H9 (cell line): ENCODE results near the gene EXPH5. TPM values are rescaled to one million over a fixed set of nuclear protein-coding genes. Genes with fewer than 3 reads are reported as not detected.
A peak's percentile ranks its signal among the peaks of the same experiment; 100 is the strongest.

Experiments
- DNase-seq: peaks from one replicate; pipeline ENCODE4 v3.0.0-alpha.2; 2017
- H2AFZ ChIP-seq: one replicate; pipeline ENCODE4 v1.6.1; 2013; ENCODE audit warnings: mild to moderate bottlenecking, low read length, control low read depth, moderate library complexity
- H2AK5ac ChIP-seq: 2 replicates; pipeline ENCODE4 v1.6.1; 2013; ENCODE audit warnings: low read length, control low read depth, mixed read lengths; ENCODE audit not compliant: insufficient read length
- H2BK120ac ChIP-seq: one replicate; pipeline ENCODE4 v1.6.1; 2013; ENCODE audit warnings: low read depth, mild to moderate bottlenecking, low read length, control low read depth, inconsistent platforms; ENCODE audit not compliant: poor library complexity, severe bottlenecking
- H2BK12ac ChIP-seq: 2 replicates; pipeline ENCODE4 v1.6.1; 2013; ENCODE audit warnings: low read length, control low read depth, mixed read lengths, low read depth; ENCODE audit not compliant: insufficient read length
- H2BK15ac ChIP-seq: 2 replicates; pipeline ENCODE4 v1.6.1; 2013; ENCODE audit warnings: low read depth, low read length, control low read depth
- H2BK20ac ChIP-seq: one replicate; pipeline ENCODE4 v1.6.1; 2013; ENCODE audit warnings: low read depth, mild to moderate bottlenecking, low read length, control low read depth, inconsistent platforms; ENCODE audit not compliant: poor library complexity, severe bottlenecking
- H2BK5ac ChIP-seq: 2 replicates; pipeline ENCODE4 v1.6.1; 2013; ENCODE audit warnings: low read length, control low read depth, mixed read lengths; ENCODE audit not compliant: insufficient read length
- H3K14ac ChIP-seq: 2 replicates; pipeline ENCODE4 v1.6.1; 2013; ENCODE audit warnings: low read length, control low read depth; ENCODE audit not compliant: insufficient read depth
- H3K18ac ChIP-seq: 2 replicates; pipeline ENCODE4 v1.6.1; 2013; ENCODE audit warnings: low read depth, mild to moderate bottlenecking, mixed read lengths, low read length, control low read depth; ENCODE audit not compliant: insufficient read length
- H3K23ac ChIP-seq: 2 replicates; pipeline ENCODE4 v1.6.1; 2013; ENCODE audit warnings: low read length, control low read depth, mixed read lengths, low read depth; ENCODE audit not compliant: insufficient read length
- H3K23me2 ChIP-seq: 2 replicates; pipeline ENCODE4 v1.6.1; 2013; ENCODE audit warnings: low read depth, mild to moderate bottlenecking, mixed read lengths, low read length, control low read depth; ENCODE audit not compliant: insufficient read length, poor library complexity, severe bottlenecking
- H3K27ac ChIP-seq: 2 replicates; pipeline ENCODE4 v1.5.1; 2013; ENCODE audit warnings: low read length, control low read depth, mixed read lengths, low read depth; ENCODE audit not compliant: insufficient read length
- H3K27me3 ChIP-seq: 2 replicates; pipeline ENCODE4 v1.6.1; 2013; ENCODE audit warnings: low read length, control low read depth, inconsistent platforms; ENCODE audit not compliant: insufficient read depth
- H3K4ac ChIP-seq: 2 replicates; pipeline ENCODE4 v1.6.1; 2013; ENCODE audit warnings: low read depth, mild to moderate bottlenecking, control low read depth, inconsistent platforms, low read length, moderate library complexity
- H3K4me1 ChIP-seq: 2 replicates; pipeline ENCODE4 v1.6.1; 2013; ENCODE audit warnings: low read length, control low read depth, inconsistent platforms; ENCODE audit not compliant: insufficient read depth
- H3K4me2 ChIP-seq: 2 replicates; pipeline ENCODE4 v1.6.1; 2013; ENCODE audit warnings: low read length, control low read depth, mixed read lengths; ENCODE audit not compliant: insufficient read length, insufficient read depth
- H3K56ac ChIP-seq: 2 replicates; pipeline ENCODE4 v1.6.1; 2013; ENCODE audit warnings: low read depth, mild to moderate bottlenecking, mixed read lengths, low read length, control low read depth; ENCODE audit not compliant: insufficient read length
- H3K79me1 ChIP-seq: 2 replicates; pipeline ENCODE4 v1.6.1; 2013; ENCODE audit warnings: low read depth, mild to moderate bottlenecking, moderate library complexity, low read length, control low read depth, inconsistent platforms; ENCODE audit not compliant: insufficient read depth, poor library complexity, severe bottlenecking
- H3K79me2 ChIP-seq: 2 replicates; pipeline ENCODE4 v1.6.1; 2013; ENCODE audit warnings: low read length, control low read depth, inconsistent platforms; ENCODE audit not compliant: insufficient read depth
- H3K9ac ChIP-seq: 2 replicates; pipeline ENCODE4 v1.6.1; 2013; ENCODE audit warnings: low read length, control low read depth, mixed read lengths; ENCODE audit not compliant: insufficient read length; ENCODE audit errors: extremely low read depth
- H3K9me3 ChIP-seq: one replicate; pipeline ENCODE4 v1.6.1; 2013; ENCODE audit warnings: low read depth, low read length, inconsistent platforms; ENCODE audit not compliant: control insufficient read depth
- H3T11ph ChIP-seq: one replicate; pipeline ENCODE4 v1.6.1; 2013; ENCODE audit warnings: mild to moderate bottlenecking, low read length, control low read depth, inconsistent platforms
- H4K20me1 ChIP-seq: one replicate; pipeline ENCODE4 v1.6.1; 2013; ENCODE audit not compliant: control insufficient read depth, insufficient read length, insufficient read depth
- H4K5ac ChIP-seq: 2 replicates; pipeline ENCODE4 v1.6.1; 2013; ENCODE audit warnings: low read depth, mild to moderate bottlenecking, mixed read lengths, low read length, control low read depth; ENCODE audit not compliant: insufficient read length
- H4K8ac ChIP-seq: replicated peaks from 2 replicates; pipeline ENCODE4 v1.6.1; 2013; ENCODE audit warnings: low read length, control low read depth, mixed read lengths, low read depth; ENCODE audit not compliant: insufficient read length
- H4K91ac ChIP-seq: 2 replicates; pipeline ENCODE4 v1.6.1; 2013; ENCODE audit warnings: low read depth, mild to moderate bottlenecking, moderate library complexity, mixed read lengths, low read length, control low read depth; ENCODE audit not compliant: insufficient read length
- H3K27ac Mint-ChIP-seq, 3 experiments: 2 replicates in 2 of 3; 3 replicates in 1 of 3; pipeline ENCODE4 v1.8.0; 2020 to 2021; ENCODE audit warnings: mixed read lengths in 3 of 3, mild to moderate bottlenecking in 1 of 3, moderate library complexity in 1 of 3
- H3K27me3 Mint-ChIP-seq: 2 replicates; pipeline ENCODE4 v1.8.0; 2021; ENCODE audit warnings: low read depth, mild to moderate bottlenecking, moderate library complexity, mixed read lengths
- H3K36me3 Mint-ChIP-seq, 3 experiments: 2 replicates in 2 of 3; 3 replicates in 1 of 3; pipeline ENCODE4 v1.8.0; 2020 to 2021; ENCODE audit warnings: low read depth in 3 of 3, mixed read lengths in 3 of 3; ENCODE audit not compliant: insufficient read depth in 1 of 3
- H3K4me1 Mint-ChIP-seq, 2 experiments: 2 replicates each; pipeline ENCODE4 v1.8.0; 2020; ENCODE audit warnings: mixed read lengths in 2 of 2
- H3K4me3 Mint-ChIP-seq, 2 experiments: 2 replicates in 1 of 2; 3 replicates in 1 of 2; pipeline ENCODE4 v1.8.0; 2020 to 2021; ENCODE audit warnings: mild to moderate bottlenecking in 2 of 2, mixed read lengths in 2 of 2, moderate library complexity in 1 of 2
- H3K9me3 Mint-ChIP-seq, 2 experiments: 2 replicates in 1 of 2; 3 replicates in 1 of 2; pipeline ENCODE4 v1.8.0; 2020; ENCODE audit warnings: mild to moderate bottlenecking in 2 of 2, mixed read lengths in 2 of 2, moderate library complexity in 1 of 2
- WGBS: extraction: QIAGEN DNeasy Blood & Tissue Kit; methylation state at CpG from one replicate; pipeline ENCODE4 v1.1.7; 2013; ENCODE audit warnings: missing lambda C conversion rate, low lambda C conversion rate, mixed read lengths; ENCODE audit not compliant: insufficient read length; ENCODE audit errors: extremely low coverage; 5-methylcytosine and 5-hydroxymethylcytosine counted together
- total RNA-seq: library from RNA; stranded (reverse); gene quantifications from 2 replicates; pipeline ENCODE4 v1.2.1, GENCODE V29; 2021
- TF ChIP-seq, protein P1 (sequence below): fragments of 200-600 bp; sonication (generic); conservative IDR thresholded peaks from 3 replicates; pipeline ENCODE4 v1.8.0; 2021; ENCODE audit warnings: antibody characterized with exemption, mild to moderate bottlenecking

Gene EXPH5
- total RNA-seq, 1 experiment from 2014 or later, result 3.1 TPM

DNA sequence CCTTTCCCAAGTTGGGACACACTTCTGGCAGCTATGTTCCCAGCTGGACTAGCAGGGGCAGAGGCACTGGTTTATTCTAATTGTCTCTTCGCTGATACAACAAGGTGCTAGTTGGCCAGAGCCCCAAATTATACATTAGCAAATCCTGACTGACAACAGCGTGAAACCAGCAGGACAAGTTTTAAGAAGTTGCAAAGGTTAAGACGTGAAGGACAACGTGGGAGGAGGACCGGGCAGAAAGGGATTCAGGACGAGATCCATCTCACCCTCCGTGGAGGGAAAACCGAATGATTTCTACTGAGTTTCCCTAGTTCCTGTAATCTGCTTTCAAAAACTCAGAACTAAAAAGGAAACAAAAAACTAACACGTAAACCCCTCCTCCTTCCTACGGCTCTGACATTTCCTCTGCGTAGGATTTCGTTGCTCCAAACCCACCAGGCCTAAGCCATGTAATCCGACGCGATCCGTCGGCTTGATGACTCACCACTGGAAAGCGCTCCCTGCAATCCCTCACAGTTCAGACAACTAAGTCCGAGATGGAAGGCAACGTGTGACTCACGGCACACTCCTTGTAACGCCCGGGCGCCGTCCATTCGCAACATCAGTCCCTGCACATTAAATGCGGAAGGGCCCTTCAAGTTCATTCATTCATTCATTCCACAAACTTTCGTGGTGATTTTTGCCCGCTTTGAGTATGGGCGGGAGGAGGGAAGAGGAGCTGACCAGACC is 96.1 kb downstream of the EXPH5 start:
- H3T11ph ChIP-seq, result no peak overlapping the region
- peak overlapping the region; percentile 44 for H3K18ac ChIP-seq
- H3K23me2 ChIP-seq, result peaks cover 14% of the 10 kb centered on the region
- no peaks in the 10 kb centered on the region; the same call in none of the 2 replicates for H3K4me1 ChIP-seq
- no peak overlapping the region for H2BK20ac ChIP-seq
- no peak overlapping the region for H4K8ac ChIP-seq
- H3K79me1 ChIP-seq, result no peaks in the 10 kb centered on the region
- H3K9ac ChIP-seq, result peak overlapping the region; percentile 59
- H3K23ac ChIP-seq, result no peak overlapping the region
- no peak overlapping the region for H2AK5ac ChIP-seq
- H3K27me3 Mint-ChIP-seq, result peaks cover 8% of the 10 kb centered on the region
- no peaks in the 10 kb centered on the region; a peak in 1 of 5 replicates for H3K9me3 Mint-ChIP-seq
- no peak overlapping the region for H2AFZ ChIP-seq
- no peaks in the 10 kb centered on the region for H4K20me1 ChIP-seq
- H3K27ac Mint-ChIP-seq, result peak overlapping the region; percentile 87 to 99 (median 97)
- H3K79me2 ChIP-seq, result no peaks in the 10 kb centered on the region
- H2BK120ac ChIP-seq, result no peak overlapping the region
- peak overlapping the region; percentile 75 for H3K14ac ChIP-seq
- no peak overlapping the region for H2BK5ac ChIP-seq
- peak; percentile 91 for DNase-seq
- peaks cover 11 to 16% of the 10 kb centered on the region in 2 experiments for H3K4me1 Mint-ChIP-seq
- H3K9me3 ChIP-seq, result no peaks in the 10 kb centered on the region
- H4K5ac ChIP-seq, result no peak overlapping the region
- H3K56ac ChIP-seq, result no peak overlapping the region
- H3K4me3 Mint-ChIP-seq, result peak overlapping the region; percentile 93 to 97
- no peaks in the 10 kb centered on the region for H3K36me3 Mint-ChIP-seq
- no peak overlapping the region for H3K4ac ChIP-seq
- no peak overlapping the region for H3K27ac ChIP-seq
- no CpG with 5 or more reads among the region's 30 CpGs for WGBS
- H2BK15ac ChIP-seq, result no peak overlapping the region
- peak overlapping the region; percentile 87 for H3K4me2 ChIP-seq
- no peaks in the 10 kb centered on the region for H3K27me3 ChIP-seq
- H2BK12ac ChIP-seq, result no peak overlapping the region
- H4K91ac ChIP-seq, result no peak overlapping the region
- TF ChIP-seq, protein P1, sequence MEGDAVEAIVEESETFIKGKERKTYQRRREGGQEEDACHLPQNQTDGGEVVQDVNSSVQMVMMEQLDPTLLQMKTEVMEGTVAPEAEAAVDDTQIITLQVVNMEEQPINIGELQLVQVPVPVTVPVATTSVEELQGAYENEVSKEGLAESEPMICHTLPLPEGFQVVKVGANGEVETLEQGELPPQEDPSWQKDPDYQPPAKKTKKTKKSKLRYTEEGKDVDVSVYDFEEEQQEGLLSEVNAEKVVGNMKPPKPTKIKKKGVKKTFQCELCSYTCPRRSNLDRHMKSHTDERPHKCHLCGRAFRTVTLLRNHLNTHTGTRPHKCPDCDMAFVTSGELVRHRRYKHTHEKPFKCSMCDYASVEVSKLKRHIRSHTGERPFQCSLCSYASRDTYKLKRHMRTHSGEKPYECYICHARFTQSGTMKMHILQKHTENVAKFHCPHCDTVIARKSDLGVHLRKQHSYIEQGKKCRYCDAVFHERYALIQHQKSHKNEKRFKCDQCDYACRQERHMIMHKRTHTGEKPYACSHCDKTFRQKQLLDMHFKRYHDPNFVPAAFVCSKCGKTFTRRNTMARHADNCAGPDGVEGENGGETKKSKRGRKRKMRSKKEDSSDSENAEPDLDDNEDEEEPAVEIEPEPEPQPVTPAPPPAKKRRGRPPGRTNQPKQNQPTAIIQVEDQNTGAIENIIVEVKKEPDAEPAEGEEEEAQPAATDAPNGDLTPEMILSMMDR, result no peak
